ENCODE data around the gene SNX13. TPM values are rescaled to one million over a fixed set of nuclear protein-coding genes. Genes with fewer than 3 reads are reported as not detected.

The SNX13 gene
- total RNA-seq, 1 experiment from 2014 or later, result 29.0 TPM

DNA sequence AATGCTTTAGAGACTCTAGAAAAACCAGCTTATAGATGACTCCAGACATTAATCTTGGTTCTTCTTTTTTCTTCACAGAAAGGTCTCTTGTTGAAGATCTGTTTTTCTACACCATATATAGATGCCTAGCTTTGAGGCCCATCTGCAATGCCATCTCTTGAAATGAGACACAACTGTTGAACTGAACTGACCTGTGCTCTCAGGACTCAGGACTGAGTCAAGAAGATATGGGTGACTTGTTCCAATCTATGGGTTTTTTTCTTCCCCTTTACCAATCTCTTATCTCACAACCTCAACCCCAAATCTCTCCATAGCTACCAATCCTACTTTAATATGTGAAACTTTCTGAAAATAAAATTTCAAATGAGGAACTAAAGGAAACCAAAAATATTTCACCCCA lies 194.7 kb downstream of the SNX13 start:
- Histone ChIP-seq H3K4ac (ENCODE audit: low read depth, low read length) (no peak overlapping the region), H3K4me2 (ENCODE audit: insufficient read depth, insufficient read length, low read length) (no peak overlapping the region), H3K14ac (ENCODE audit: insufficient read depth, low read length) (no peak overlapping the region), H3K9me3 (ENCODE audit: control insufficient read depth, low read depth, low read length) (no peaks in the 10 kb centered on the region), H3K27me3 (ENCODE audit: insufficient read depth, low read length) (no peaks in the 10 kb centered on the region), H2BK120ac (ENCODE audit: low read depth, low read length, poor library complexity, severe bottlenecking) (no peak overlapping the region), H3K18ac (ENCODE audit: insufficient read length, low read depth, low read length) (no peak overlapping the region), H2AK5ac (ENCODE audit: insufficient read length, low read length) (no peak overlapping the region), H2BK15ac (ENCODE audit: low read depth, low read length) (no peak overlapping the region), H3K23me2 (ENCODE audit: insufficient read length, low read depth, low read length, poor library complexity, severe bottlenecking) (no peaks in the 10 kb centered on the region), H2BK12ac (ENCODE audit: insufficient read length, low read depth, low read length) (no peak overlapping the region), H3K79me2 (ENCODE audit: insufficient read depth, low read length) (no peaks in the 10 kb centered on the region), H3T11ph (ENCODE audit: low read length) (no peak overlapping the region), H2AFZ (ENCODE audit: low read length) (no peak overlapping the region), H3K79me1 (ENCODE audit: insufficient read depth, low read depth, low read length, poor library complexity, severe bottlenecking) (no peaks in the 10 kb centered on the region), H4K20me1 (ENCODE audit: control insufficient read depth, insufficient read depth, insufficient read length) (no peaks in the 10 kb centered on the region), H3K27ac (ENCODE audit: insufficient read length, low read depth, low read length) (no peak overlapping the region), H3K9ac (ENCODE audit: extremely low read depth, insufficient read length, low read length) (no peak overlapping the region), H4K8ac (replicated peaks; ENCODE audit: insufficient read length, low read depth, low read length) (no peak overlapping the region), H2BK20ac (ENCODE audit: low read depth, low read length, poor library complexity, severe bottlenecking) (no peak overlapping the region), H3K4me1 (ENCODE audit: insufficient read depth, low read length) (peaks cover 2% of the 10 kb centered on the region; the same call in 1 of the 2 replicates), H4K91ac (ENCODE audit: insufficient read length, low read depth, low read length) (no peak overlapping the region), H3K56ac (ENCODE audit: insufficient read length, low read depth, low read length) (no peak overlapping the region), H4K5ac (ENCODE audit: insufficient read length, low read depth, low read length) (no peak overlapping the region), H3K23ac (ENCODE audit: insufficient read length, low read depth, low read length) (no peak overlapping the region), H2BK5ac (ENCODE audit: insufficient read length, low read length) (no peak overlapping the region)
- Mint-ChIP-seq H3K9me3 (peaks cover 0 to 2% of the 10 kb centered on the region in 2 experiments; a peak in 3 of 5 replicates), H3K36me3 (ENCODE audit: insufficient read depth in 1 of 3, low read depth in 3 of 3) (peaks cover 2 to 13% (median 3%) of the 10 kb centered on the region in 3 experiments; a peak in 3 of 7 replicates), H3K4me1 (peaks cover 16 to 18% of the 10 kb centered on the region in 2 experiments), H3K27ac (peak overlapping the region; percentile 25 to 92 (median 55); a peak in 5 of 7 replicates), H3K27me3 (ENCODE audit: low read depth) (no peaks in the 10 kb centered on the region), H3K4me3 (no peak overlapping the region)
- no peak for DNase-seq
- no peak for TF ChIP-seq CTCF (conservative IDR thresholded peaks at IDR 0.05)
